Measurements from ENCODE around the gene AP3D1.
"Not testable (repeated sequence)": the region's sequence is repeated elsewhere in the genome, so short reads cannot be mapped to it uniquely, and the experiment has no call there.

AP3D1 gene

DNA sequence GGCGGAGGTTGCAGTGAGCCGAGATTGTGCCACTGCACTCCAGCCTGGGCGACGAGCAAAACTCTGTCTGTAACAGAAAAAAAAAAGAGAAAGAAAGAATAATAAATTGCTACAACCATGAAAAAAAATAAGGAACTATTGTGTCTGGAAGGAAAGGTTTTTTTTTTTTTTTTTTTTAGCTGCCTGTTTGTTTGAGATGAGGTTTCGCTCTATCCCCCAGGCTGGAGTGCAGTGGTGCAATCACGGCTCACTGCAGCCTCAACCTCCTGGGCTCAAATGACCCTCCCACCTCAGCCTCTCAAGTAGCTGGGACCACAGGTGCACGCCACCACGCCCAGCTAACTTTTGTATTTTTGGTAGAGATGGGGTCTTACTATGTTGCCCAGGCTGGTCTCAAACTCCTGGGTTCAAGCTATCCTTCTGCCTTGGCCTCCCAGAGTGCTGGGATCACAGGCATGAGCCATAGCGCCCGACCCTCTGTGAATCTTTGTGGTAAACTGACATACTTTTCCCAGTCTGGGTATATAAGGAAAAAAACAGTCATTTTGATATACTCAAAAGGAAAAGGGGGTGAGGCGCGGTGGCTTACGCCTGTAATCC lies 59.3 kb downstream of the AP3D1 start:
- H3K4me3 ChIP-seq (ENCODE audit: low read depth, low read length): not testable (repeated sequence)

DNA sequence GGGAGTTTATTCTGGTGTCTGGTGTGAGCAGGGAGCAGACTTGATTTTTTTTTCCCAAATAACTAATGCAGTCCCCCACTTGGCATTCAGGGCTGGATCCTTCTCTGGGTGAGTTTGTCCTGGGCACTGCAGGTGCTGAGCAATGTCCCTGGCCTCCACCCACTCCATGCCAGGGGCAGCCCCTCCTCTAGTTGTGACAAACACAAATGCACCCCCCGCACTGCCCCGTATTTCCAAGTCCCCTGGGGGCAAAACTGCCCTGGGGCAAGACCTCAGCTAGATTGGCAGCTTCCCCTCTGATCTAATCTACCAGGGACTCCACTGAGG lies 61.7 kb downstream of the AP3D1 start:
- no peak overlapping the region for H3K4me3 ChIP-seq (ENCODE audit: low read depth, low read length)

DNA sequence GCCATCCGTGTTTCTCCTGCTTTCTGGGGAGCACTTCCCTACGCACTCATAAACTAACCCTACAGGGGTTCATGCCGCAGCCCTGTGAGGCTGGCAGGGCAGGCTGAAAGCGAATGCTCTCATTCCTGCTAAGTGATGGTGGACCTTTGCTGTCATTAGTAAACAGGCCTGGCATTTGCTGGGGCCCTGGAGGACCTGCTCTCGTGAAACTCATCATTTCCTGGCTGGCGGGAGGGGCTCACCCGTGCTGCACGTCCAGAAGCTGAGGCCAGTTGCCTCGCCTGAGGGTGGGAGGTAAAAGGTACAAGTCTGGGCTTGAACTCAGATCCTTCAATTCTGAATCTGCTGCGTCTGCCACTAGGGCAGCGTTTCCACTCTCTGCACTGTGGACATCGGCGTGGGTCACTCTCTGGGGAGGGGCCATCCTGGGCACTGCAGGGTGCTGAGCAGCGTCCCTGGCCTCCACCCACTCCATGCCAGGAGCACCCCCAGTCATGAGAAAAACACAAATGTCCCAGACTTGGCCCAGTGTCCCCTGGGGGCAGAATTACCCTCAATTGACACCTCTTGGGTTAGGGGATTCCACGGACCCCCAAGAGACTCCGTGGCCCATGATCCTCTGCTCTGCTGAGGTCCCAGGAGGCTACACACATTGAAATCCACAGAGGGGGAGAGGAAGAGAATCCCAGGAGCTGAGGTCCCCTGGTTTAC lies 62.2 kb downstream of the AP3D1 start:
- H3K4me3 ChIP-seq (ENCODE audit: low read depth, low read length): no peak overlapping the region

DNA sequence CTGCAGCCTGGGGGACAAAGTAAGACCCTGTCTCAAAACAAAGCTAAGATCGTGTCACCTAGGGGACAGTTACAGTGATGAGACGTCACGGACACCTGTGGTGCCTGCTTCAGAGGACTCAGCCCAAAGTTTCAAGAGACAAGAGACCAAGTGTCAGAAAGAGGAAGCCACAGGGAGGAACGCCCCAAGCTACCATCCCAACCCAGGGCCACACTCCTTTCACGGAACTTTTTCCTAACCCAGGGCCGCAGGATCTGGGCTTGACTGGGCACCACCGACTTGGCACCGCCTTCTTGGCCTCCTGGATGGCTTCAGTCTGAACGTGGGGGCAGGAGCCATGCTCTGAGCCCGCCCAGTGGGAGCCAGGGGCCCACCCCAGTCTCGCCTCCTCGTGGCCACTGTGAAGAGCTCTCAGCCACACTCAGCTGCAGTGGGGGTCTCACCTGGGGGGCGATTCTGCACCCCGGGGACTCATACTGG lies 63.7 kb downstream of the AP3D1 start:
- no peak overlapping the region for H3K4me3 ChIP-seq (ENCODE audit: low read depth, low read length)

DNA sequence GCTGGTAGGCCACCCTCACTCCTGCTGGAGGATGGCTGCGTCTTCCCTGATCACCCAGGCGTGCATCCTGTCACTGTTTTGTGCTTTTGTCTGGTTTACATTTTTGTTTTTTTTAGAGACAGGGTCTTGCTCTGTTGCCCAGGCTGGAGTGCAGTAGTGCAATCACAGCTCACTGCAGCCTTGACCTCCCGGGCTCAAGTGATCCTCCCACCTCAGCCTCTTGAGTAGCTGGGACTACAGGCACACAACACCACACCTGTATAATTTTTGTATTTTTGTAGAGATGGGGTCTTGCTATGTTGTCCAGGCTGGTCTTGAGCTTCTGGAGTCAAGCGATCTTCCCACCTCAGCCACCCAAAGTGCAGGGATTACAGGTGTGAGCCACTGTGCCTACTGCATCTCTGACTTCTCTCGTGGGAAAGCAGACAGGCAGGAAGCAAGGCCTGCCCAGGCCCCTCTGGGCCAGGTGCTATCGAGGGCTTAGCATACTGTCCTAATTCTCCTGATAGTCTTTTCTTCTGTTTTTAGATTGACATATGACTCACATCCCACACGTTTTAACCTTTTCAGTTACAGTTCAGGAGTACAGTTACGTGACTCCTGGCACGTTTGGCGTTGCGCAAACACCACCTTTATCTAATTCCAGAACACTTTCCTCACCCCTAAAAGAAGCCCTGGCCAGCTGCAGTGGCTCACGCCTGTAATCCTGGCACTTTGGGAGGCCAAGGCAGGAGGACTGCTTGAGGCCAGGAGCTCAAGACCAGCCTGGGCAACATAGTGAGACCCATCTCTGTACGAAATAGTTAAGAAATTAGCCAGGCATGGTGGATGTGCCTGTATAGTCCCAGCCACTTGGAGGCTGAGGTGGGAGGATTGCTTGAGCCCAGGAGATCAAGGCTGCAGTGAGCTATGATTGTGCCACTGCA lies 64.4 kb downstream of the AP3D1 start:
- not testable (repeated sequence) for H3K4me3 ChIP-seq (ENCODE audit: low read depth, low read length)

DNA sequence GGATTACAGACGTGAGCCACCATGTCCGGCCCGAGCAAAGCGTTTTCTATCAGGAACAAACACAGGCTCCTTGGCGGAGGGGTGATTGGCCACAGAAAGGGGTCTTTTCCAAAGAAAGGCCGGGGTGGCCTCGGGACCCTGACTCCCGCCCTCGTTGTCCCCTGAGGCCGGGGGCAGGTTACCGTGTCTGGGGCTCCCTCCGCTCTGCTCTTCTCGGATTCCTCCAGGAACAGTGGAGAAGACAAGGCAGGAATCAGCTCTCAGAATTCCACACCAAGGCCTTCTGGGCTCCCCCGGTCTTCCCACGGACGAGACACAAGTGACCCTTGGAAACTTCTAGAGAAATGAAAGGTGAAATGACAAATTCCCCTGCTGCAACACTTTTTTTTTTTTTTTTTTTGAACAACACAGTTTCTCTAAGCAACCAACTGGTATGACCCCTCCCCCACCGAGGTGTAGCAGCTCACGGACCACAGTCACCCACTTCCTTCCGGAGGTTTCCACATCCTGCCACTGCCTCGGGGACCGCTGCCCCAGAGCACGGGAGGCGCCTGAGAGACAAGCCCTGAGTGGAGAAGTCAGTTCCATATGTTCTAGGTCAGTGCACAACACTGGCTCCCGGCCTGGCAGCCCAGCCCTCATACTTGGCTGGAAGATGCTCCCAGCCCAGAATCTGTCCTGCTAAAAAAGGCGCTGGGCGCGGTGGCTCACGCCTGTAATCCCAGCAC lies 66.2 kb downstream of the AP3D1 start:
- no peak overlapping the region for H3K4me3 ChIP-seq (ENCODE audit: low read depth, low read length)

DNA sequence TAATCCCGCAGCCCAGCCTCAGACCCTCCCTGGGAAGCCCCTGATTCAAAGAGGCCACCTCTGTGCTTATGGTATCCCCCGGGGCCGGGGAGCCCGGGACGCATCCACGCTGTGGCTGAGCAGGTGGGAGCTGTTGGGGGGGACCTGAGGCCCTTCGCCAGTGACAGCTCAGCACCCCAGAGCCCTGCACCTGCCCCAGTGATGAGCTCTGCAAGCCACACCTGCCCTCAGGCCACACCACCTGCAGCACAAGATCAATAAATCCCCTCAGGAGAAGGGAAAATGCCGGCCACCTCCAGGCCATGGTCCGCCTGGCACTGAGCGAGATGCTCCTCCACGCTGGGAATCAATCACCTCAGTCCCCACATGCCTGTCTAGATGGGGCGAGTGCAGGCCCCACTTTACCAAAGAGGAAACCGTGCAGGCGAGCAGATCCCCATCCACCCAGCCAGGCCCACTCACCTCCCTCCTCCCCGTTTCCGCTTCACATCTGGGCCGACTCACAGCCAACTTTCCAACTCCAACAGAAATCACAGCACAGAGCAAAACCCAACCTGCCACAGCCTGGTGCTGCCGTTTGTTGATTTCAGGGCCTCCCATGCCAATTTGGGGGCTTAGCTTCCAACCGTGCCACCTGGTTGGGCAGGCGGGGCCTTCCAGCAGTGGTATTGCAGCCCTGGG lies 68.1 kb downstream of the AP3D1 start:
- no peak overlapping the region for H3K4me3 ChIP-seq (ENCODE audit: low read depth, low read length)

DNA sequence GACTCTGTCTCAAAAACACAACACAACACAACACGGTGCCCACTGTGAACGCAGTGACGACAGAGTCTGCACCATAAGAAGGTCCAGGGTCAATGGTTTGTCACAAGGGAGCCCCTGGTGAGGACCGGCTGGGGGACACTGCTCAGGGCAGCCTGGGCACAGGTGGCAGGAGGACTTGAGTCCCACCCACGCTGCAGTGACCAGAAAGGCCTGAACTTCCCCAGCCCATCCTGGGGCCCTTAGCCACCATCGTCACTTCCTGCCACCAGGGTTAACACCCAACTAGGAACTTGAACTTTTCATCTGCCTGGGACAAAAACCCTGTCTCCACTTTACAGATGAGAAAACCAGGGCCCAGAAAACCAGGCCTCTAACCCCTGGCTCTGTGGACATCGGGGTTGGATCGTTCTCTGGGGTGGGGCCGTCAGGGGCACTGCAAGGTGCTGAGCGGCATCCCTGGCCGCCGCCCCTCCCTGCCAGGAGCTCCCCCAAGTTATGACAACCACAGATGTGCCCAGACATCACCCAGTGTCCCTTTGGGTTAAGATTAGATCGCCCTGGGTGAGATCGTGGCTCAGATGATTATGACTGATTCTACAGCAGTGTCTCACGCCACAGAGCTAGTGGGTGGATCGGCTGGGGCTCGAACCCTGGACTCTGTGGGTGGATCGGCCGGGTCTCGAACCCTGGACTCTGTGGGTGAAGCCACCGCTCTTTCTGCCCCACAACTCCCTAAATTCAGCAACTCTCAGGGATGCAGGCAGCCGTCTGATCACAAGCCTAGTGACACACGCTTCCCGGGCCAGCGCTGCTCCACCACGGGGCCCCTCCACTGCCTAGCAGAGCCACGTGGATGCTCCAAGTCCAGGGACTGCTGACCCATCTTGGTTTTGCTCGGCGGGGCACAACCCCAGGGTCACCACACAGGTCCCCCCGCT lies 69.2 kb downstream of the AP3D1 start:
- no peak overlapping the region for H3K4me3 ChIP-seq (ENCODE audit: low read depth, low read length)

DNA sequence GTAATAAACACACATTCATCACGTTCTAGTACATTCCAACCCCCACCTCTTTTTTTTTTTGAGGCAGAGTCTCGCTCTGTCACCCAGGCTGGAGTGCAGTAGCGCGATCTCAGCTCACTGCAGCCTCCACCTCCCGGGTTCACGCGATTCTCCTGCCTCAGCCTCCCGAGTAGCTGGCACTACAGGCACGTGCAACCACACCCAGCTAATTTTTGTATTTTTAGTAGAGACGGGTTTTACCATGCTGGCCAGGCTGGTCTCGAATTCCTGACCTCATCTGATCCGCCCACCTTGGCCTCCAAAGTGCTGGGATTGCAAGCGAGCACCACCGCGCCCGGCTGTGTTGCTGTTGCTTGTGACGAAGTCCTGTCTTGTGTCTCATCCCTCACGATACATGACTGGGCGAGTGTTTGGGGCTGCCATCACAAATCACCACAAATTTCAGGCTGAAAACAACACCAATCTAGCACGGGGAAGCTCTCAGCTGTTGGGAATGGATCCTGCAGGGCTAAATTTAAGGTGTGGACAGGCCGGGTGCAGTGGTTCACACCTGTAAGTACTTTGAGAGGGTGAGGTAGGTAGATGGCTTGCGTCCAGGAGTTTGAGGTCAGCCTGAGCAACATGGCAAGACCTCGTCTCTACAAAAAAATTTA lies 70.9 kb downstream of the AP3D1 start:
- no peak overlapping the region for H3K4me3 ChIP-seq (ENCODE audit: low read depth, low read length)

DNA sequence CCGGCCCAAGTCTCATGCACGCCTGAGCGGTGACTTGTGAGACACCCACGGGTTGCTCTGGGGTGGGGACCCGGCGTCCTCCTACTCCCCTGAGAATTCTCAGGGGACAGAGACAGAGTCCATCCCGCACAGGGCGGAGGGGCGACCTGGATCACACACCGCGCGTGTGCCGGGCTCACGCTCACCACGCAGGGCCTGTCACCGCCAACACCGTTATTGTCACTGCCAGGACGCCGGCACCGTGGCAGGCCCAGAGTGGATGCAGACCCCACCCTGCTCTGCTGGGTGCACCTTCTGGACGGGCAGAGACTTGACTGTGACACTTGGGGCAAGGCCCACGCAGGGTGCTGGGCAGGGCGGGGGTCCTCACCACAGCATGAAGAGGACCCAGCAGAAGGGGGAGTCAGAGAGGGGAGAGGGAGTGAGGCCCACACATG lies 71.5 kb downstream of the AP3D1 start:
- no peak overlapping the region for H3K4me3 ChIP-seq (ENCODE audit: low read depth, low read length)

DNA sequence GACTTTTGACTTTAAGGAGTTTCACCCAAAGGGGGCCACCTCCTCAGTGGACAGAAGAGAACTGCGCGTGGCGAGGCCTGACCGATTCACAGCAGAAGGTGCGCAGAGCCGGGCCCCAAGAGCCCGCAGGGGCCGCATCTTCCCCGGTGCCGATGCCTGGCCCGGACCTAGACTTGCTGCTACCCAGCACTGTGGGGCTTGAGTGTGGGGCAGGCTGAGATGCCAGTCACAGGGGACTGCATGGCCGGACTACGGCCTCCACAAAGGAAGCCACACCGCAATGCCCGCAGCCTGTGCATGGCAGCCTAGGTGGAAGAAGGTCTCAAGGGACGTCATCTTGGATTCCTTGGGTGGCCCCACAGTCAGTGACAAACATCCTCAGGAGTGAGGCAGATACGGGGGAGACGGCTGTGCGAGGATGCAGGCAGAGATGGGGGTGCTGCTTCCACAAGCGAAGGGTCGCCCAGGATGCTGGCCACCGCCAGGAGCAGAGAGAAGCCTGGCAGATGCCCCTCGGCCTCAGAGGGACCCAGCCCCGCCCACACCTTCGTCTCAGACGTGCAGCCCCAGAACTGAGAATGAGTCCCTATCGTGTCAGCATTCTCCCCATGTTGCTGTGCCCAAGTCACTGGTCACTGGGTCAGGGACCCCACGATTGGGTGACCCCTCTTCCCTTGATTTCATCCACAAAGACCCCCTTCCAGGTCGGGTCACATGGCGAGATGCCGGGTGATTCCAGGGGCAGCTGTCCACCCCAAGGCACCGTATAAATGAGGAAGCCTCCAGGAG lies 72.1 kb downstream of the AP3D1 start:
- H3K4me3 ChIP-seq (ENCODE audit: low read depth, low read length): no peak overlapping the region

DNA sequence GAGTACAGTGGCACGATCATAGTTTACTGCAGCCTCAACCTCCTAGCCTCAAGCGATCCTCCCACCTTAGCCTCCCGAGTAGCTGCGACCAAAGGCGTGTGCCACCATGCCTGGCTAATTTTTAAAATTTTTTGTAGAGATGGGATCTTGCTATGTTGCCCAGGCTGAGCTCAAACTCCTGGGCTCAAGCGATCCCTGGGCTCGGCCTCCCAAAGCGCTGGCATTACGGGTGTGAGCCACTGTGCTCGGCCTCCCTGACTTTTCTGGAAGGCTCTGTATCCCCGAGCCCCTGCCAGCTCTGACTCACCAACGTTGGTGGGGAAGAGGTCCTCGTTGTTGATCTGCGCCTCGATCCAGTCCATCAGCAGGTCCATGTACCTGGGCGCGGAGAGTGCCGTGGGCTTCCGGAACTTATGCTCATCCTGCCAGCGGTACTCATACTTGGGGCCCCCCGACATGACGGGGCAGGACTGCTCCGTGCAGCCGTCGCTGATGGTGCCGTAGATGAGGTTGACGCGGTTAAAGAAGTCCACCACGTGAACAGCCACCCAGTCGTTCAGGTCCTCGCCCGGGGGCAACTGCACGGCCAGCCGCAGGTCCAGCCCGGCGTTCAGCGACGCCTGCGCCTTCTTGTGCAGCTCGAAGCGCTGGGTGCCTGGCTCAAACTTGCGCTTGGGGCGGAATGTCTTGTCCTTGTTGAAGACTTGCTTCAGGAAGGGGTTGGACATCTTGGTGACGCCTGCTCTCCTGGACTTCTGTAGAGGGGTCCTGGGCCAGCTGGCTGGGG lies 73.3 kb downstream of the AP3D1 start:
- no peak overlapping the region for H3K4me3 ChIP-seq (ENCODE audit: low read depth, low read length)

DNA sequence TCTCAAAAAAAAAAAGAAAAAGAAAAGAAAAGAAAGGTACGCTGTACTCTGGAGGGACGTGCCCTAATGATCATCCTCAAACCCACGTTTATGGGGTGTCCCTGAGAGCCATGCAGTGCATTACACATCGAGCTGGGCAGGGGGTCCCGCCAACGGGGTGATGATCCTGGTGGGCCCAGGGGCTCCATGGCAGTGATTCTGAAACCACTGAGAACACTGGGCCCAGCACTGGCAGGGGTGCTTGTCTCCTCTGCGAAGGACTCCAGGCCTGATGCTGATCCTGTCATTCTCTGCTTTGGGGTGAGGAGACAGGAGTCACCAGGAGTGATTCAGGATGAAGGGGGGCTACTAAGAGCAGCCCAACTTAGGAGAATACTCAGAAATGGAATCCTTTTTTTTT lies 74.0 kb downstream of the AP3D1 start:
- H3K4me3 ChIP-seq (ENCODE audit: low read depth, low read length): no peak overlapping the region

DNA sequence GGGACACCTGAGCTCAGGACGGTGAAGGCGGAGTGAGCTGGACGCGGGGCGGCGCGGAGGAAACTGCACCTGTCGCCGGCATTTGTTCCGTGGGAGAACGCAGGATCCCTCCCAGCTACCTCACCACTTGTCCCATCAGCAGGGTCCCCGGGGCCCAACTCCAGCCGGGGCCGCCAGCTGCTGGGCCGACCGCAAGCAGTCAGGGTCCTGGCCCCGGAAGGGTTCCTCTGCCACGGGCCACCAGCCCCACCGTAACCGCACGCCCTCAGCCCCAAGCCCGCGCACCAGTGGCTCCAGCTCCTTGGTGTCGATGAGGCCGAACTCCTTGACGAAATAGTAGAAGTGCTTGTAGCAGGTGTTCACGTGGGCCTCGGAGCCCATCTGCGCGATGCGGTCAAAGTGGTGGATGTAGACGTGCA lies 74.8 kb downstream of the AP3D1 start:
- no peak overlapping the region for H3K4me3 ChIP-seq (ENCODE audit: low read depth, low read length)

DNA sequence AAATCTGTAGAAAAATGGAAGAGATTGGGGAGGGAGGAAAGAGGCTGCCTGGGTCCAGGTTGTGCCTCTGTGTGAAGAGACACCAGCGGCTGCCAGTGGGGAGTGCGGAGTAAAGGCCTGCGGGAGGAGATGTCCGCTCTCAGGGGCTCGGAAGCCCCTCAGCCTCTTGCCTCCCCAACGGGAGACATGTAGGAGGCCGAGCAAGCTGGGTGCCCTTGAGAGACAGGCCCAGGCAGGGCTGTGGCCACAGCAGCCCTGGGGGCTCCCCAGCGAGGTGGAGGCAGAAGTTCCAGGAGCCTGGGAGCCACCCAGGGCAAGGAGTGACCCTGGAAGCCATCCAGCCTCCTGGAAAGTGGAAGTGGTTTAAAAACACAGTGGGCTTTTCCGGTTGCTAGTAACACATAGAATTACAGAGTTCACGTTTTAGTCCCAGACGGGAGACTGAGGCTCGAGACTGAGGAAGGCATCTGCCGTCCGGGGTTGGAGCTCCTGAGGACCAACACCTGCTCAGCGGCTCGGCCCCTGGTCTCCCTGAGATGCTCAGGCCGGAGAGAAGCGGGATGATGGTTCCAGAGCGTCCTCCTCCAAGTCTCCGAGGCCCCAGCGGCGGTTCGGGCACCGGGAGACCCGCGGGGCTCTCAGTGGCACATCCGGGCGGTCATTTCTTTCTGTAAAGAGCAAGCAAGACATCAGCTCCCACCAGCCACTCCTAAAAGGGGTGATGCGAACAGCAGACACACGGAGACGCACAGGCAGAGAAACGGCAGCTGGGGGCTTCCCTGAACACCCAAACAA lies 78.4 kb downstream of the AP3D1 start:
- H3K4me3 ChIP-seq (ENCODE audit: low read depth, low read length): no peak overlapping the region

DNA sequence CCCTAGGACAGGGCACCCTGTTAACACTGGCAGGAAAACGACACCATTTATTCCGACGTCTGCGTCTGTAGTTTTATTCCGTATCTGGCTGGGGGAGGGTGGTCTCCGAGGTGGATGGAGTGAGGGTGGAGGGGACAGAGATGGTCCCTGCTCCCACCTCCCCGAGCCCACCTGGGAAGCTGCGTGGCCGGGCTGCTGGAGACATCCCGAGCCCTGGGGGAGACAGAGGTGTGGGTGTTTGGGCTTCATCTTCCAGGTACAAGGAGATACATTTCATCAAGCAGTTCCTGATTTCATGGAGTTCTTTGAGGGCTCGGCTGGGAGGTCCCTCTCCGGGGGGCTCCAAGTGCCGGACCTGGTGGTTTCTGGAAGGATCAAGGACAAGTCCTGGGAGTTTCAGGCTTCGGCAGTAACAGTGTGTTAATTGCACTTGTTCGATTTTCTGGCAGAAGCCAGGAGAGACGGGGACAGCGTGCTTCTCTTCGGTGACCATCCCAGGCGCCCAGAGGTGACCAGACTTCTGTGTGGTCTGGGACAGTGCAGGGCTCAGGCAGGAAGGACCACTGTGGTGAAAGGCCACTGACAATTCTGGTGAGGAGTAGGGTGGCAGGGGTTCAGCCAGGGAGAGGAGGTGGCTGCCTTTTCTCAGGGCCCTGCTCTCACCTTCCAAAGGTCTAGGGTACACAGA lies 80.2 kb downstream of the AP3D1 start:
- H3K4me3 ChIP-seq (ENCODE audit: low read depth, low read length): no peak overlapping the region
